RWPE2 (cell line): ENCODE data around the gene CDYL2.

ENCODE experiments used
- ATAC-seq: fragments of 200-7000 bp; cut with Tn5 transposase; 3 replicates; pipeline ENCODE4 v1.9.1; 2021; ENCODE audit warnings: low read depth
- DNase-seq: peaks from one replicate; pipeline ENCODE4 v3.0.0-alpha.2; 2020; ENCODE audit warnings: low spot score
- H3K27ac ChIP-seq: fragments of 450-650 bp; 2 replicates; pipeline ENCODE4 v1.5.1; 2017; ENCODE audit warnings: mild to moderate bottlenecking; ENCODE audit not compliant: poor library complexity, severe bottlenecking
- H3K27me3 ChIP-seq: fragments of 250-450 bp; sonication (Bioruptor Pico); 2 replicates; pipeline ENCODE4 v1.5.1; 2021; ENCODE audit warnings: mild to moderate bottlenecking, moderate library complexity; ENCODE audit not compliant: insufficient read depth, poor library complexity, severe bottlenecking
- H3K36me3 ChIP-seq: fragments of 250-450 bp; sonication (Bioruptor Pico); 2 replicates; pipeline ENCODE4 v1.5.1; 2020; ENCODE audit warnings: low read depth, mild to moderate bottlenecking, moderate library complexity
- H3K4me1 ChIP-seq: fragments of 250-450 bp; sonication (Bioruptor Pico); 2 replicates; pipeline ENCODE4 v1.5.1; 2021; ENCODE audit warnings: mild to moderate bottlenecking, moderate library complexity; ENCODE audit not compliant: insufficient read depth, poor library complexity, severe bottlenecking
- H3K4me3 ChIP-seq: fragments of 250-450 bp; sonication (Bioruptor Pico); 2 replicates; pipeline ENCODE4 v1.5.1; 2021; ENCODE audit warnings: mild to moderate bottlenecking, moderate library complexity; ENCODE audit not compliant: severe bottlenecking
- H3K9me3 ChIP-seq: fragments of 250-450 bp; sonication (Bioruptor Pico); 2 replicates; pipeline ENCODE4 v1.5.1; 2021; ENCODE audit warnings: mild to moderate bottlenecking, moderate library complexity; ENCODE audit not compliant: severe bottlenecking
- TF ChIP-seq, protein P1 (sequence below): fragments of 450-650 bp; IDR thresholded peaks from one replicate; pipeline ENCODE4 v1.5.1; 2017; ENCODE audit warnings: mild to moderate bottlenecking, moderate library complexity; ENCODE audit not compliant: poor library complexity, severe bottlenecking

The CDYL2 gene

DNA sequence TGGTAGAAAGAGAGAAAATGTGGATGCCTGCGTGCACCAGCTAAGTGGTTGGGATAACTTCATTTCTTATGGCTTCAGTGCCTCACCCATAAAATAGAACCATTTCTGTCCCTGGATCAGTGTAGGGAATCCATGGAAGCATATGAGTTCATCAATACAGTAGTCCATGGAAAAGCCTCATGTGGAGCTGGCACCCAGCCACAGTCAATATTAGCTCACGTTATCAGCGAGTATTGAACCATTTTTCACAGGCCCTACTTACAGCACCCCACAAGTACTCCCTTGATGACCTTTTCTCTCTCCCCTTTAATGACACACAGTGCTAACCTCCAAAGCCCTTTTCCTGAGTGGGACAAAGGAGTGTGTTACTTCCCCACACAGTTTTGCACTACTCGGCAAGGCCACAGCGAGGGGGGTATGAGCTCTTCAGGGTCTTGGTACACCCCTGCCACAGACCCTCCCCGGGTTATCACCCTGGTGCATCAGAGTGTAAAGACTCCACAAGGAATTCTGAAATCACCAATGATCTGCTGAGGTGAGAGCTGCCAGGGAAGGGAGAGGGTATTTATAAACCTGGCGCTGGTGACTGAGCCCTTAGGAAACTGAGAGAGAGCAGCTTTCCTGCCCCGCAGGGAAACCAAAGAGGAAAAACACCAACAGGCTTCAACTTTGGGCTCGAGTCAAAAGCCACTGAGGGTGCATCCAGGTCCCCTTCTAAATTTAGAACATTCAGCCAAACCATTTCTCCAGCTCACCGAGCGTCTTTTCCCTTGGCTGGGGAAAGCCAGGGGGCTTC lies 226.7 kb downstream of the CDYL2 start:
- no peak overlapping the region for H3K27ac ChIP-seq
- H3K4me1 ChIP-seq: no peaks in the 10 kb centered on the region
- H3K9me3 ChIP-seq: no peaks in the 10 kb centered on the region
- no peak overlapping the region for H3K4me3 ChIP-seq
- DNase-seq (no peak), ATAC-seq (no peak)
- no peaks in the 10 kb centered on the region for H3K27me3 ChIP-seq
- no peaks in the 10 kb centered on the region for H3K36me3 ChIP-seq
- TF ChIP-seq, protein P1, sequence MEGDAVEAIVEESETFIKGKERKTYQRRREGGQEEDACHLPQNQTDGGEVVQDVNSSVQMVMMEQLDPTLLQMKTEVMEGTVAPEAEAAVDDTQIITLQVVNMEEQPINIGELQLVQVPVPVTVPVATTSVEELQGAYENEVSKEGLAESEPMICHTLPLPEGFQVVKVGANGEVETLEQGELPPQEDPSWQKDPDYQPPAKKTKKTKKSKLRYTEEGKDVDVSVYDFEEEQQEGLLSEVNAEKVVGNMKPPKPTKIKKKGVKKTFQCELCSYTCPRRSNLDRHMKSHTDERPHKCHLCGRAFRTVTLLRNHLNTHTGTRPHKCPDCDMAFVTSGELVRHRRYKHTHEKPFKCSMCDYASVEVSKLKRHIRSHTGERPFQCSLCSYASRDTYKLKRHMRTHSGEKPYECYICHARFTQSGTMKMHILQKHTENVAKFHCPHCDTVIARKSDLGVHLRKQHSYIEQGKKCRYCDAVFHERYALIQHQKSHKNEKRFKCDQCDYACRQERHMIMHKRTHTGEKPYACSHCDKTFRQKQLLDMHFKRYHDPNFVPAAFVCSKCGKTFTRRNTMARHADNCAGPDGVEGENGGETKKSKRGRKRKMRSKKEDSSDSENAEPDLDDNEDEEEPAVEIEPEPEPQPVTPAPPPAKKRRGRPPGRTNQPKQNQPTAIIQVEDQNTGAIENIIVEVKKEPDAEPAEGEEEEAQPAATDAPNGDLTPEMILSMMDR: no peak

DNA sequence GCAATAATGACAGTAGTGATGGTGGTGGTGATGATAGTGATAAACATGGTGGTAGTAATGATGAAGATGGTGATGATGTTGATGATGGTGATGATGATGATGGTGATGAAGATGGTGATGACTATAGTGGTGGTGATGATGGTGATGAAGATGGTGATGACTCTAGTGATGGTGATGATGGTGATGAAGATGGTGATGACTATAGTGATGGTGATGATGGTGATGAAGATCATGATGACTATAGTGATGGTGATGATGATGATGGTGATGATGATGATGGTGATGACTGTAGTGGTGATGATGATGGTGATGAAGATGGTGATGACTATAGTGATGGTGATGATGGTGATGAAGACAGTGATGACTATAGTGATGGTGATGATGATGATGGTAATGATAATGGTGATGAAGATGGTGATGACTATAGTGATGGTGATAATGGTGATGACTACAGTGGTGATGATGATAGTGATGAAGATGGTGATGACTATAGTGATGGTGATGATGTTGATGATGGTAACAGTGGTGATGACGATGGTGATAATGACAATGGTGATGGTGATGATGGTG lies 228.0 kb downstream of the CDYL2 start:
- H3K9me3 ChIP-seq: no peaks in the 10 kb centered on the region
- no peaks in the 10 kb centered on the region for H3K36me3 ChIP-seq
- no peaks in the 10 kb centered on the region for H3K4me1 ChIP-seq
- no peak for ATAC-seq
- TF ChIP-seq, protein P1: no peak
- H3K27ac ChIP-seq: no peak overlapping the region
- no peak overlapping the region for H3K4me3 ChIP-seq
- DNase-seq: no peak
- no peaks in the 10 kb centered on the region for H3K27me3 ChIP-seq

DNA sequence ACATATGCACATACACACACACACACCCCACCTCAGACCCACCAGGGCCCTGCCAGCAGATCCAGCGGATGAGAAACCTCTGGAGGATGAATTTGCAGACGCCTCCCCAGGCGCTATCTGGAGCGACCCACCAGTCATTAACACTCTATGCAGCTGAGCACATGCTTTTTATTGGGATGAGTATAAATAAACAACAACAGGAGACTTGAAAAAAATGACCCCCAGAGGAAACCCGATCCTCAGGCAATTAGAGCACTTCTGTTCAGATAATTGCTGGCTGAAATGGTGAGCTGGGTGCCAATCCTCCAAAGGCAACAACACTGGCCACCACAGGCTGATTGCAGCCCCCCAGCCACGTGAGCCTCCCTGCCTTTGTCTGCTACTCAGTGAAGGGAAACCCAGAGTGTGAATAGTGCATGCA lies 230.7 kb downstream of the CDYL2 start:
- H3K27me3 ChIP-seq: no peaks in the 10 kb centered on the region
- ATAC-seq (no peak), DNase-seq (no peak)
- TF ChIP-seq, protein P1: no peak
- H3K27ac ChIP-seq: no peak overlapping the region
- no peaks in the 10 kb centered on the region for H3K9me3 ChIP-seq
- H3K4me1 ChIP-seq: no peaks in the 10 kb centered on the region
- no peaks in the 10 kb centered on the region for H3K36me3 ChIP-seq
- H3K4me3 ChIP-seq: no peak overlapping the region

DNA sequence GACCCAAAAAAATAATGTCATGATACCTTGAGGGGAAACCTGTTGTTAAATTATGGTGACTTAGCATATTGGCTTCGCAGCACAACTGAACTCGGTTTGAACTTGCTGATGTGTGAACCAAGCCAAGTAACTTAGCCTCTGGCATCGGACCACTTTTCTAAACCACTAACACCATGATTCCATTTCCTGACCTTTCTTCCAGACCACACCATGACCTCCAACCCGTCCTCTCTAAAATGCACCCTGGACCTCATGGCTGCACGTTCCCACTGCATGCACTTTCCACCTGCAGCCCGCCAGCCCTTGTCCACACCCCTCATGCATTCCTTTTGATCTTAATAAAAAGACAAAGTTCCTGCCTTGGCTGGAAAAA lies 234.3 kb downstream of the CDYL2 start:
- ATAC-seq (no peak), DNase-seq (no peak)

More for the DNA sequence above, 234.3 kb downstream of the CDYL2 start:
- Histone ChIP-seq H3K4me3 (no peak overlapping the region), H3K9me3 (no peaks in the 10 kb centered on the region), H3K27ac (no peak overlapping the region), H3K27me3 (no peaks in the 10 kb centered on the region), H3K36me3 (no peaks in the 10 kb centered on the region), H3K4me1 (no peaks in the 10 kb centered on the region)
- TF ChIP-seq, protein P1: no peak
